Loucy (cell line): Measurements from ENCODE around the gene AIM2.

ENCODE experiments used
- H2AFZ ChIP-seq: fragments of 200-600 bp; sonication (generic); 2 replicates; pipeline ENCODE4 v1.6.0; 2016; ENCODE audit warnings: antibody characterized with exemption, mild to moderate bottlenecking, low read length, moderate library complexity
- H3F3A ChIP-seq: fragments of 200-600 bp; 2 replicates; pipeline ENCODE4 v1.6.0; 2016; ENCODE audit warnings: antibody characterized with exemption, low read depth, mild to moderate bottlenecking
- H3K27me3 ChIP-seq: fragments of 200-600 bp; sonication (generic); 2 replicates; pipeline ENCODE4 v1.6.1; 2014; ENCODE audit warnings: low read length, mild to moderate bottlenecking; ENCODE audit not compliant: insufficient read depth, poor library complexity, severe bottlenecking
- H3K36me3 ChIP-seq: fragments of 200-600 bp; sonication (generic); 2 replicates; pipeline ENCODE4 v1.6.1; 2016; ENCODE audit warnings: low read length; ENCODE audit not compliant: insufficient read depth
- H3K4me1 ChIP-seq: fragments of 200-600 bp; sonication (generic); 2 replicates; pipeline ENCODE4 v1.5.1; 2014; ENCODE audit warnings: low read length, mild to moderate bottlenecking; ENCODE audit not compliant: insufficient read depth, poor library complexity, severe bottlenecking
- H3K4me2 ChIP-seq: fragments of 200-600 bp; sonication (generic); 2 replicates; pipeline ENCODE4 v1.6.0; 2014; ENCODE audit warnings: antibody characterized with exemption, low read length, low read depth, mild to moderate bottlenecking; ENCODE audit not compliant: poor library complexity, severe bottlenecking
- H3K4me3 ChIP-seq: fragments of 200-600 bp; sonication (generic); 2 replicates; pipeline ENCODE4 v1.5.1; 2014; ENCODE audit warnings: low read length, mild to moderate bottlenecking, mixed read lengths; ENCODE audit not compliant: poor library complexity, severe bottlenecking
- H3K79me2 ChIP-seq: fragments of 200-600 bp; sonication (generic); 2 replicates; pipeline ENCODE4 v1.6.1; 2014; ENCODE audit warnings: low read length; ENCODE audit not compliant: insufficient read depth
- H3K9ac ChIP-seq: fragments of 200-600 bp; sonication (generic); 2 replicates; pipeline ENCODE4 v1.6.0; 2014; ENCODE audit warnings: mild to moderate bottlenecking, low read depth, low read length, moderate library complexity; ENCODE audit not compliant: poor library complexity, severe bottlenecking
- H3K9me2 ChIP-seq: fragments of 200-600 bp; sonication (generic); replicated peaks from 2 replicates; pipeline ENCODE4 v1.6.1; 2016; ENCODE audit warnings: low read depth, low read length, mixed read lengths
- H3K9me3 ChIP-seq: fragments of 200-600 bp; sonication (generic); 2 replicates; pipeline ENCODE4 v1.6.1; 2014; ENCODE audit warnings: mild to moderate bottlenecking, antibody characterized with exemption, low read length, low read depth; ENCODE audit not compliant: insufficient read depth
- H4K20me1 ChIP-seq: fragments of 200-600 bp; sonication (generic); 2 replicates; pipeline ENCODE4 v1.6.0; 2014; ENCODE audit warnings: antibody characterized with exemption, low read length, mild to moderate bottlenecking; ENCODE audit not compliant: insufficient read depth, poor library complexity, severe bottlenecking
- CTCF ChIP-seq: fragments of 200-600 bp; sonication (generic); conservative IDR thresholded peaks from 2 replicates; pipeline ENCODE4 v1.5.1; 2014; ENCODE audit warnings: mild to moderate bottlenecking, antibody characterized with exemption, low read length
- EZH2phosphoT487 ChIP-seq: fragments of 200-600 bp; IDR thresholded peaks from 2 replicates; pipeline ENCODE4 v1.6.1; 2018; ENCODE audit warnings: antibody characterized with exemption, mild to moderate bottlenecking, moderate library complexity, borderline replicate concordance

AIM2 gene

GRCh38 chr1:159066108-159066507 is 10.5 kb downstream of the AIM2 start:
- Histone ChIP-seq H3K9ac (no peak overlapping the region), H3F3A (no peaks in the 10 kb centered on the region), H3K4me3 (no peak overlapping the region), H3K27me3 (no peaks in the 10 kb centered on the region), H3K4me1 (peaks cover 10% of the 10 kb centered on the region), H2AFZ (no peak overlapping the region), H3K9me2 (no peaks in the 10 kb centered on the region), H3K4me2 (no peak overlapping the region), H4K20me1 (no peaks in the 10 kb centered on the region), H3K36me3 (no peaks in the 10 kb centered on the region), H3K79me2 (no peaks in the 10 kb centered on the region), H3K9me3 (no peaks in the 10 kb centered on the region)
- TF ChIP-seq EZH2phosphoT487 = no peak
- TF ChIP-seq CTCF = no peak

GRCh38 chr1:159065106-159065505 is 11.5 kb downstream of the AIM2 start:
- Histone ChIP-seq H2AFZ (no peak overlapping the region), H3K79me2 (no peaks in the 10 kb centered on the region), H3K9me2 (no peaks in the 10 kb centered on the region), H3K9ac (no peak overlapping the region), H3K36me3 (no peaks in the 10 kb centered on the region), H3K27me3 (no peaks in the 10 kb centered on the region), H3K4me3 (no peak overlapping the region), H4K20me1 (no peaks in the 10 kb centered on the region), H3F3A (no peaks in the 10 kb centered on the region), H3K4me2 (no peak overlapping the region), H3K4me1 (peaks cover 10% of the 10 kb centered on the region), H3K9me3 (no peaks in the 10 kb centered on the region)
- TF ChIP-seq EZH2phosphoT487 = no peak
- TF ChIP-seq CTCF = no peak

- H3K27me3 ChIP-seq = no peaks in the 10 kb centered on the region
- H3K9me2 ChIP-seq = no peaks in the 10 kb centered on the region
- H3K4me3 ChIP-seq = no peak overlapping the region
- H3K79me2 ChIP-seq = no peaks in the 10 kb centered on the region
- no peak overlapping the region for H3K9ac ChIP-seq
- H4K20me1 ChIP-seq = peaks cover 5% of the 10 kb centered on the region
- H3K36me3 ChIP-seq = peaks cover 35% of the 10 kb centered on the region
- no peaks in the 10 kb centered on the region for H3K9me3 ChIP-seq
- H3K4me1 ChIP-seq = peaks cover 22% of the 10 kb centered on the region
- H3K4me2 ChIP-seq = no peak overlapping the region
- H3F3A ChIP-seq = peaks cover 9% of the 10 kb centered on the region; the same call in 1 of the 2 replicates
- TF ChIP-seq EZH2phosphoT487 (no peak), CTCF (no peak)
- no peak overlapping the region for H2AFZ ChIP-seq
These were observed 17.8 kb downstream of the AIM2 start for GRCh38 chr1:159058751-159059150.
